Sigmoid colon (tissue), 3 donors: ENCODE data around the gene SLC39A11.
"Not testable (repeated sequence)": the region's sequence is repeated elsewhere in the genome, so short reads cannot be mapped to it uniquely, and the experiment has no call there.

Source experiments
- POLR2A ChIP-seq, 2 donors: fragments of 450-650 bp; IDR thresholded peaks; one replicate each; pipeline ENCODE4 v1.6.1; 2016; ENCODE audit warnings: antibody characterized with exemption in 2 of 2, mild to moderate bottlenecking in 2 of 2, moderate library complexity in 2 of 2
- TF ChIP-seq, protein P1 (sequence below), 4 experiments: fragments of 450-650 bp in 3 of 4; fragments of 200-600 bp in 1 of 4; IDR thresholded peaks; one replicate each; pipeline ENCODE4 v1.5.1; 2016 to 2019; ENCODE audit warnings: antibody characterized with exemption in 4 of 4, mild to moderate bottlenecking in 3 of 4, moderate library complexity in 2 of 4

DNA sequence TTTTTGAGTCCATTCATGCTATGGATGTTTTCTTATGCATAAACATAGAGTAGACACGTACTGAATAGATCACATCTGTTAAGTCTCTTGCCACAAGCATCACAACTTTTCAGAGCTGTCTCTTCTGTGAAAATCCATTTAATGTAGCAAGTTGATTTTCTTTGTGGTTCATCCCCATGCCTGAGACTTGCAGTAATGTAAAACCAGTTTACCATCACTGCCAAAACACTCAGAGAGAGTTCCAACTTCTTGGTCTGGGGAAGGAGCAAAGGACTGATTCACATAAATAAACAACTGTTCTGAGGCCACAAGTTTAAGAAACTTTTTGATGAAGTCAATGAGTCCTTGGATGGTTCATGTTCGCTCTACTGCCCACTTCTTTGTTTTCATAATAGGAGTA is 24.8 kb downstream of the SLC39A11 start:
- TF ChIP-seq, protein P1, sequence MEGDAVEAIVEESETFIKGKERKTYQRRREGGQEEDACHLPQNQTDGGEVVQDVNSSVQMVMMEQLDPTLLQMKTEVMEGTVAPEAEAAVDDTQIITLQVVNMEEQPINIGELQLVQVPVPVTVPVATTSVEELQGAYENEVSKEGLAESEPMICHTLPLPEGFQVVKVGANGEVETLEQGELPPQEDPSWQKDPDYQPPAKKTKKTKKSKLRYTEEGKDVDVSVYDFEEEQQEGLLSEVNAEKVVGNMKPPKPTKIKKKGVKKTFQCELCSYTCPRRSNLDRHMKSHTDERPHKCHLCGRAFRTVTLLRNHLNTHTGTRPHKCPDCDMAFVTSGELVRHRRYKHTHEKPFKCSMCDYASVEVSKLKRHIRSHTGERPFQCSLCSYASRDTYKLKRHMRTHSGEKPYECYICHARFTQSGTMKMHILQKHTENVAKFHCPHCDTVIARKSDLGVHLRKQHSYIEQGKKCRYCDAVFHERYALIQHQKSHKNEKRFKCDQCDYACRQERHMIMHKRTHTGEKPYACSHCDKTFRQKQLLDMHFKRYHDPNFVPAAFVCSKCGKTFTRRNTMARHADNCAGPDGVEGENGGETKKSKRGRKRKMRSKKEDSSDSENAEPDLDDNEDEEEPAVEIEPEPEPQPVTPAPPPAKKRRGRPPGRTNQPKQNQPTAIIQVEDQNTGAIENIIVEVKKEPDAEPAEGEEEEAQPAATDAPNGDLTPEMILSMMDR (IDR thresholded peaks at IDR 0.05), result not testable (repeated sequence)
- TF ChIP-seq POLR2A (IDR thresholded peaks at IDR 0.05), result not testable (repeated sequence)
